Neural cell (in vitro differentiated cells): ENCODE measurements around the gene LMBRD1.

Source experiments
- EP300 ChIP-seq: fragments of 450-650 bp; conservative IDR thresholded peaks from 2 replicates; pipeline ENCODE4 v1.6.1; 2014; ENCODE audit warnings: antibody characterized with exemption, mild to moderate bottlenecking, moderate library complexity; ENCODE audit not compliant: poor library complexity, severe bottlenecking
- EZH2 ChIP-seq: fragments of 200-600, 300-800 bp; shearing (Covaris generic), sonication (generic); IDR thresholded peaks from 2 replicates; pipeline ENCODE4 v1.6.1; 2014; ENCODE audit warnings: antibody characterized with exemption, low read length, borderline replicate concordance, mild to moderate bottlenecking; ENCODE audit not compliant: insufficient read depth, poor library complexity, severe bottlenecking
- POLR2AphosphoS5 ChIP-seq: IDR thresholded peaks from 2 replicates; pipeline ENCODE4 v1.6.1; 2012
- RAD21 ChIP-seq: fragments of 450-650 bp; conservative IDR thresholded peaks from 2 replicates; pipeline ENCODE4 v1.6.1; 2014; ENCODE audit warnings: antibody characterized with exemption, mild to moderate bottlenecking, moderate library complexity
- SMC3 ChIP-seq: fragments of 450-650 bp; conservative IDR thresholded peaks from 2 replicates; pipeline ENCODE4 v1.6.1; 2014; ENCODE audit warnings: antibody characterized with exemption, mild to moderate bottlenecking, moderate library complexity; ENCODE audit not compliant: poor library complexity
- TAF1 ChIP-seq: IDR thresholded peaks from 2 replicates; pipeline ENCODE4 v1.6.1; 2012; ENCODE audit warnings: low read depth
- TF ChIP-seq, protein P1 (sequence below): fragments of 450-650 bp; IDR thresholded peaks from 2 replicates; pipeline ENCODE4 v1.5.1; 2014; ENCODE audit warnings: antibody characterized with exemption, mild to moderate bottlenecking, moderate library complexity; ENCODE audit not compliant: poor library complexity, severe bottlenecking

DNA sequence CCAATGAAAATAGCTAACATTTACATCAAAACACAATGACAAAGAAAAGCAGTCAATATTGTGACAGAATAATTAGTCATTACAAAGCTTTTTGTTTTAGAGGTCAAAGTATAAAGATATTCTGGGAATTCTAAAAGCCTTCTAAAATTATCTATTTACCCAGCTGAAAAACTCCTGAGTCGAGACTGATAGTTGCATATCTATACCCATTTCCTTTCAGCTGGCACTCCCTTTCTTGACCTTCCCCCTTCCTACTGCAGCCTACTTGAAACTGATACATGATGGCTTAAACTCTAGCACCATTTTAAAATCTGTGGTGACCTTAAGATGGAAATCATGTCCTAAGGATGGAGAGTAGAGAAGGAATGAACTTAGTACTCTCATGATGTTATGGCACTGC is 38.6 kb downstream of the LMBRD1 start:
- TF ChIP-seq, protein P1, sequence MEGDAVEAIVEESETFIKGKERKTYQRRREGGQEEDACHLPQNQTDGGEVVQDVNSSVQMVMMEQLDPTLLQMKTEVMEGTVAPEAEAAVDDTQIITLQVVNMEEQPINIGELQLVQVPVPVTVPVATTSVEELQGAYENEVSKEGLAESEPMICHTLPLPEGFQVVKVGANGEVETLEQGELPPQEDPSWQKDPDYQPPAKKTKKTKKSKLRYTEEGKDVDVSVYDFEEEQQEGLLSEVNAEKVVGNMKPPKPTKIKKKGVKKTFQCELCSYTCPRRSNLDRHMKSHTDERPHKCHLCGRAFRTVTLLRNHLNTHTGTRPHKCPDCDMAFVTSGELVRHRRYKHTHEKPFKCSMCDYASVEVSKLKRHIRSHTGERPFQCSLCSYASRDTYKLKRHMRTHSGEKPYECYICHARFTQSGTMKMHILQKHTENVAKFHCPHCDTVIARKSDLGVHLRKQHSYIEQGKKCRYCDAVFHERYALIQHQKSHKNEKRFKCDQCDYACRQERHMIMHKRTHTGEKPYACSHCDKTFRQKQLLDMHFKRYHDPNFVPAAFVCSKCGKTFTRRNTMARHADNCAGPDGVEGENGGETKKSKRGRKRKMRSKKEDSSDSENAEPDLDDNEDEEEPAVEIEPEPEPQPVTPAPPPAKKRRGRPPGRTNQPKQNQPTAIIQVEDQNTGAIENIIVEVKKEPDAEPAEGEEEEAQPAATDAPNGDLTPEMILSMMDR = no peak
- no peak for TF ChIP-seq TAF1
- no peak for TF ChIP-seq EP300
- TF ChIP-seq POLR2AphosphoS5 = no peak
- TF ChIP-seq EZH2 = no peak
- no peak for TF ChIP-seq RAD21
- no peak for TF ChIP-seq SMC3
